HepG2 (cell line): ENCODE measurements around the gene TMEM63B. TPM values are rescaled to one million over a fixed set of nuclear protein-coding genes. Genes with fewer than 3 reads are reported as not detected.
A peak's percentile ranks its signal among the peaks of the same experiment; 100 is the strongest.

ENCODE experiments used
- GATAD1 ChIP-seq: IDR thresholded peaks from 2 replicates; pipeline ENCODE4 v1.6.1; 2016; ENCODE audit warnings: missing genetic modification reagents, missing compliant biosample characterization
- MTERF4 ChIP-seq: sonication (generic); formaldehyde crosslinking; IDR thresholded peaks from 2 replicates; pipeline ENCODE4 v1.8.0; 2023; ENCODE audit warnings: mild to moderate bottlenecking, missing genetic modification reagents
- PHF21A ChIP-seq: sonication (generic); formaldehyde crosslinking; IDR thresholded peaks from 2 replicates; pipeline ENCODE4 v1.5.0; 2020; ENCODE audit warnings: mild to moderate bottlenecking, missing genetic modification reagents
- PRPF4 ChIP-seq: fragments of 200-400 bp; formaldehyde crosslinking; IDR thresholded peaks from 2 replicates; pipeline ENCODE4 v1.6.1; 2016; ENCODE audit warnings: low read length, low read depth; ENCODE audit not compliant: poor library complexity, severe bottlenecking
- SALL2 ChIP-seq: sonication (generic); formaldehyde crosslinking; IDR thresholded peaks from 2 replicates; pipeline ENCODE4 v1.8.1; 2023; ENCODE audit warnings: mild to moderate bottlenecking, missing genetic modification reagents, inconsistent platforms
- SIX1 ChIP-seq: sonication (generic); formaldehyde crosslinking; IDR thresholded peaks from 2 replicates; pipeline ENCODE4 v1.4.0; 2020; ENCODE audit warnings: missing genetic modification reagents, borderline replicate concordance
- SP2 ChIP-seq: sonication (generic); formaldehyde crosslinking; IDR thresholded peaks from 2 replicates; pipeline ENCODE4 v1.5.1; 2020; ENCODE audit warnings: mild to moderate bottlenecking, missing genetic modification reagents
- SRSF4 ChIP-seq: fragments of 200-400 bp; formaldehyde crosslinking; IDR thresholded peaks from one replicate; pipeline ENCODE4 v1.6.1; 2018; ENCODE audit warnings: mild to moderate bottlenecking, low read depth, low read length, moderate library complexity; ENCODE audit not compliant: poor library complexity, severe bottlenecking
- TFE3 ChIP-seq: IDR thresholded peaks from 2 replicates; pipeline ENCODE4 v1.6.1; 2016
- ZHX1 ChIP-seq: sonication (generic); formaldehyde crosslinking; IDR thresholded peaks from 2 replicates; pipeline ENCODE4 v1.8.1; 2022; ENCODE audit warnings: low read depth, mild to moderate bottlenecking, missing genetic modification reagents
- ZNF10 ChIP-seq: sonication (generic); formaldehyde crosslinking; IDR thresholded peaks from 2 replicates; pipeline ENCODE4 v1.4.0; 2020; ENCODE audit warnings: mild to moderate bottlenecking, low read depth, missing genetic modification reagents, borderline replicate concordance
- ZNF12 ChIP-seq: sonication (generic); formaldehyde crosslinking; IDR thresholded peaks from 2 replicates; pipeline ENCODE4 v1.5.0; 2020; ENCODE audit warnings: missing genetic modification reagents
- ZNF337 ChIP-seq: sonication (generic); formaldehyde crosslinking; IDR thresholded peaks from 2 replicates; pipeline ENCODE4 v1.5.1; 2020; ENCODE audit warnings: missing genetic modification reagents, low read depth, mild to moderate bottlenecking, borderline replicate concordance
- ZNF407 ChIP-seq: sonication (generic); formaldehyde crosslinking; IDR thresholded peaks from one replicate; pipeline ENCODE4 v1.5.1; 2020; ENCODE audit warnings: mild to moderate bottlenecking, missing genetic modification reagents; ENCODE audit errors: not compliant biosample characterization
- ZNF547 ChIP-seq: sonication (generic); formaldehyde crosslinking; IDR thresholded peaks from 2 replicates; pipeline ENCODE4 v1.5.1; 2020; ENCODE audit warnings: mild to moderate bottlenecking, missing genetic modification reagents
- ZNF761 ChIP-seq: sonication (generic); formaldehyde crosslinking; conservative IDR thresholded peaks from 2 replicates; pipeline ENCODE4 v1.4.0; 2020; ENCODE audit warnings: mild to moderate bottlenecking, missing genetic modification reagents
- polyA plus RNA-seq, 8 experiments: library from polyadenylated mRNA; depleted of rRNA in 3 of 8; stranded (reverse) in 7 of 8; unstranded in 1 of 8; fragments of >200 nt; fragmentation: Illumina TruSeq in 4 of 8; extraction: Trizol in 4 of 8; gene quantifications; 2 replicates each; pipeline versions ENCODE4 v1.2.1 to v1.2.3, GENCODE V29; 2011 to 2016; ENCODE audit warnings: low read depth in 4 of 8, missing spikeins in 1 of 8, mixed read lengths in 1 of 8; ENCODE audit not compliant: insufficient read depth in 1 of 8
- total RNA-seq, 5 experiments: library from RNA; depleted of rRNA; stranded (reverse); fragments of >200 nt; fragmentation: Illumina TruSeq; extraction: Trizol; gene quantifications; 2 replicates each; pipeline ENCODE4 v1.2.3, GENCODE V29; 2016; ENCODE audit warnings: low read depth in 1 of 5

Gene TMEM63B
- total and polyA plus RNA-seq, 2 of the 13 experiments (the other 11 are each of a cell fraction or from before 2014, with no cell fraction given): 27.4 to 75.8 TPM

GRCh38 chr6:44100088-44100550 is 27.2 kb upstream of the TMEM63B start (continued):
- TF ChIP-seq ZHX1 (CRISPR knock-in tag) (no peak), SRSF4 (no peak), MTERF4 (no peak), SIX1 (CRISPR knock-in tag) (no peak), ZNF12 (CRISPR knock-in tag) (no peak), ZNF547 (CRISPR knock-in tag) (no peak), SP2 (no peak), TFE3 (no peak), PHF21A (CRISPR knock-in tag) (no peak), GATAD1 (CRISPR knock-in tag) (0 out of 2 replicates have a peak, but pooled peaks have one; percentile 11), PRPF4 (no peak), SALL2 (CRISPR knock-in tag) (no peak), ZNF761 (CRISPR knock-in tag) (peak; percentile 55; the same call in 1 of the 2 replicates), ZNF337 (CRISPR knock-in tag) (no peak), ZNF407 (CRISPR knock-in tag) (no peak), ZNF10 (no peak)
